GM19463 (cell line): ENCODE results near the gene SPRED2.

ENCODE experiments used
- ATAC-seq: cut with Tn5 transposase; IDR thresholded peaks from one replicate; pipeline ENCODE4 v1.9.1; 2021; ENCODE audit warnings: mild to moderate bottlenecking, moderate library complexity; ENCODE audit not compliant: unreplicated experiment

SPRED2 gene

GRCh38 chr2:65287364-65287763, 145.0 kb downstream of the SPRED2 start:
- no peak for ATAC-seq

DNA sequence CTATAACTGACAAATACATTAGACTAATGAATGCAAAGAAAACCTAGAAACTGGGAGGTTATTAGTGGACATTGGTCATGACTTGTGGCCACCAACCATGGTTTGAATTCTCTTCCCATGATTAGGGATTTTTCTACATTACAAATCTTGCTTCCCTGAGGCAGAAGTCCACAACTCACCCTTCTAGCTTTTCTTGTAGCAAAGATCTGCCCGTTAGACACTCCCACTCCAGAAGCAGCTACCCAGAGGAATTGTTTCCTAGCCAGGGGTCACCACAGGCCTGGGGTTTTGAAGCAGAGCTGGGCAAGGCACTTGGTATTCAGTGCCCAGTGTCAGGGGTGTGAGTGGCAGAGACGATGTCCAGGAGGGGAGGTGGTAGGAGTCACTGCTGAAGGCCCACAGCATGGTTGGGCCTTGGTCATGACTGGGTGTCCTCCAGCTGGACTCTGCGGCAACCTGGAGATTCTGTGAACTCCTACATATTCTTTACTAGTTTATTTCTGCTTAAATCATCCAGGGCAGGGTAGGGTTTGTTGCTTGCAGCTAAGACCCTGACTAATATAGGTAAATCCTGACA, 149.8 kb downstream of the SPRED2 start:
- ATAC-seq = no peak

DNA sequence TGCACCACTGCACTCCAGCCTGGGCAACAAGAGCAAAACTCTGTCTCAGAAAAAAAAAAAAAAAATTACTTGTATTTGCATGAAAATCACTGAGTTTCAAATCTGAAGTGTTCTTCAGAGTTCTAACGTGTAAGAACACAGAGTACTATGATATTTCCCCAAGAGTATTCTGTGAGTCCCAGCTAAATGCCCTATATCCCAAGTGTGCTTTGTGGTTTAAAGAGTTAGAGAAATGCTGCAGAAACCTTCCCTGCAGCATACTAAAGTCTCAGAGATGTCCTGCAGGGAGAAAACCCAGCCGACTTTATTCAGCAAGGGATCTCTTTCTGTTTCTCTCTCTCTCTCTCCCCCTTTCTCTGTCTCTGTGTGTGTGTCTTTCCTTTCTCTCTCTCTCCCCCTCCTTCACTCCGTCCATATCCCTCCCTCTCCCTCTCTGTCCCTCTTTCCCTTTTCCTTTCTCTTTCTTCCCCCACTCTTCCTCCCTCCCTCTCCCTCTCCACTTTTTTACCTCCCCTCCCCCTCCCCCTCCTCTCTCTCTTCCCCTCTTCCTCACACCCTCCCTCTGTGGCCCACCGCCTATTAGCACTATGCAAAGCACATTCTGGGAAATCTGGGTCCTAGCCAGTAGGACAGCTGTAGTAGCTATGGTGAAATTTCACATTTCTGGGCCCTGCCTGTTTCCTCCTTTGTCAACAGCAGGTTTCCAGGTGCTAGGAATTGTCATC, 150.6 kb downstream of the SPRED2 start:
- no peak for ATAC-seq

GRCh38 chr2:65279756-65280155, 152.6 kb downstream of the SPRED2 start:
- no peak for ATAC-seq

- no peak for ATAC-seq
These were observed 153.8 kb downstream of the SPRED2 start for GRCh38 chr2:65278531-65278981.

GRCh38 chr2:65277791-65278483, 154.5 kb downstream of the SPRED2 start:
- no peak for ATAC-seq

GRCh38 chr2:65277118-65277517, 155.3 kb downstream of the SPRED2 start:
- ATAC-seq = no peak

- ATAC-seq = no peak
These were observed 155.8 kb downstream of the SPRED2 start for GRCh38 chr2:65276609-65277008.

DNA sequence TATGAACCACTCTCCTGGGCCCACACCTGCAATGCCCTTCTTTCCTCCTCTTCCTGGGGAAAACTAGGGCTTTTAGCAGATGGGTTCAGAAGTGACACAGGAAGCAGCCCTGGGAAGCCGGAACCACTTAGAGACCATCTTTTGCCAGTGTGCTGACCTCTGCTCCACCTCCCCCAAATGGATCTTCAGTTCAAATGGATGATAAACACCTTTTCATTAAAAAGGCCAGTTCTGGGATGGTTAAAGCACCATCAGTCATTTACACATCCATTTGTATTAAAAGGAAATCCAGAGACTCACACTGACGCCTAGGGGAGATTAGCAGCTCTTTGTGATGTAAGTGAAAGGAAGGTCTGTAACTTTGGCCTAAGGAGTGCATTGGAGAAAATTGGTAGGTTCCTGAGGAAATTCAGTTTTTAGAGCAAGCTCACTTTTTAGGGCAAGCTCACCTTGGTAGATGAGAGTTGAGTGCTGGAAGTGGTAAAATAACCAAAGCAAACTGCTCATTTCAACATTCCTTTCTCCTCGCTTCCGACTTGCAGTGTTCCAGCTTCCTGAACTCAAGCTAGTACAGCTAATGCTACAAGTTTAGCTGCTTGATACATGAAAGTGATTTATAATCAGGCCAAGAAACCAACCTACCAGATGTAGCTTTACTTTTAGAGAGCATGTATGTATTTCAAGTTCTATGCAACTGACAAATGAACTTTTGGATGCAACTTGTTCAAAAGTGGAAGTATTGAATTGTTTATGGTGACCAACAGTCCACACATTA, 157.1 kb downstream of the SPRED2 start:
- ATAC-seq = no peak

- no peak for ATAC-seq
These were observed 159.1 kb downstream of the SPRED2 start for GRCh38 chr2:65273344-65273743.

DNA sequence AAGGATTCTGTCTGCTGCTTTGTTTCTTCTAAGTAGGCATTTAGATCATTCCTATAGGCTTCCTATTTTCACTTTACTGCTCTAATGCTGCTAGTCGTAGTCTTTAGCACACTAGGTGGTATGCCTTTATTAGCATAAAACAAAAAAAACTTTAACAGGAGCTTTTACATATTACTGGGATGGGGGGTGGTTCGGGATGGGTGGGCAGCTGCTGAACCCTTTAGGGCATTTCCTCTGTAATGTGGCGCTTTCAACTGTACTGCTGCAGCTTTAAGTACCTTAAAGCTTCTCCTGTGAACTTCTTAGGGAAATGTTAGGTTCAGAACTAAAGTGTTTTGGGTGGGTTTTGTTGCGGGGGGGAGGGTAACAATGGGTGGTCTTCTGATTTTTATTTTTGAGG, 163.4 kb downstream of the SPRED2 start:
- no peak for ATAC-seq

GRCh38 chr2:65267008-65267407, 165.4 kb downstream of the SPRED2 start:
- no peak for ATAC-seq

DNA sequence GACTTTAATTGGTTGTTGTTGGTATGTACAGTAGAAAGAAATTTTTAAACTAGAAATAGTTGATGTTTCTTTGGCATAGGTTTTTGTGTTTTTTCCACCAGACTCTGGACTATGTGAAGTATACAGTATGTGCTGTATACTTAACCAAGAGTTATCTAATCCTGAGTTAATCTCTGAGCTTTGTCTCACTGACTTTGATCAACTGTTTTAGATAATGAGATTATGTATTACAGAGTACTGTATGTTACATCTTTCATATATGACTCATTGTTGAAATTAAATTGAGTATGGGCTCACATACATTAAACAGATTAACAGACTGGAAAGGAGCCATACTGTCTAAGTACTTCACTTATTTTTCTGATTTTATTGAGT, 166.7 kb downstream of the SPRED2 start:
- ATAC-seq = no peak

GRCh38 chr2:65264821-65265670, 167.4 kb downstream of the SPRED2 start:
- ATAC-seq = no peak

DNA sequence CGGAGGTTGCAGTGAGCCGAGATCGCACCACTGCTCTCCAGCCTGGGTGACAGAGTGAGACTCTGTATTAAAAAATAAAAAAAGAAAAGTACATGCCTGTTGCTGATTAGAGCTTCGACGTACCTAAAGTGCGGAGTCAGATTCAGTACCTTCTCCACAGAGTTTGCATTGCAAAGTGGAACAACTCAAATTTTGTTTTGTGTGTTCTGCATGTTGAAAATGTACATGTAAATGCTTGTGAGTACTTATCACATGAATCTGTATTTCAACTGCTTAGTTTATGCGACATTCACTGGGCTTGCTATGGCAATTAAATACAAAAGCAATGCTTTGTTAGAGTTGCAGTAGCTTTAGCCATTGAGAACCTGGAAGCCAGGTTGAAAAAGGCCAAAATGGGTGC, 168.4 kb downstream of the SPRED2 start:
- no peak for ATAC-seq

GRCh38 chr2:65263262-65263661, 169.1 kb downstream of the SPRED2 start:
- no peak for ATAC-seq

DNA sequence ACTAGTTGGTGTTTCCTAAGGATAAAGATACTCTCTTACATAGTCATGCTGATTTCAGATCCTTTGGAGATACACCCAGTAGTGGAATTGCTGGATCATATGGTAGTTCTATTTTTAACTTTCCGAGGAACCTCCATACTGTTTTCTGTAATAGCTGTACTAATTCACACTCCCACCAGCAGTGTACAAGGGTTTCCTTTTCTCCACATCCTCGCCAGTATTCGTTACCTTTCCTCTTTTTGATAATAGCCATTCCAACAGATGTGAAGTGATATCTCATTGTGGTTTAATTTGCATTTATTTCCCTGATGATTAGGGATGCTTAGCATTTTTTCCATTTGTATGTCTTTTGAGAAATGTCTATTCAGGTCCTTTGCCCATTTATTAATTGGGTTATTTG, 170.7 kb downstream of the SPRED2 start:
- ATAC-seq = no peak
